GM12878 (cell line): Measurements from ENCODE around the gene NT5C2. TPM values are rescaled to one million over a fixed set of nuclear protein-coding genes. Genes with fewer than 3 reads are reported as not detected.

Source experiments
- ASH2L ChIP-seq: fragments of 300-600, 200-600 bp; sonication (generic); IDR thresholded peaks from 2 replicates; pipeline ENCODE4 v1.6.1; 2017; ENCODE audit warnings: low read depth, mild to moderate bottlenecking, borderline replicate concordance
- ATF7 ChIP-seq: fragments of 450-650 bp; IDR thresholded peaks from 2 replicates; pipeline ENCODE4 v1.6.1; 2016; ENCODE audit warnings: low read depth, mild to moderate bottlenecking
- BACH1 ChIP-seq: fragments of 450-650 bp; IDR thresholded peaks from 2 replicates; pipeline ENCODE4 v1.6.1; 2017; ENCODE audit warnings: mild to moderate bottlenecking, borderline replicate concordance
- BCLAF1 ChIP-seq: fragments of 450-650 bp; IDR thresholded peaks from 2 replicates; pipeline ENCODE4 v1.6.1; 2017; ENCODE audit warnings: antibody characterized with exemption, mild to moderate bottlenecking, moderate library complexity
- CREB1 ChIP-seq: IDR thresholded peaks from 2 replicates; pipeline ENCODE4 v1.6.1; 2012; ENCODE audit warnings: low read depth, mild to moderate bottlenecking, inconsistent platforms
- CREM ChIP-seq: IDR thresholded peaks from 2 replicates; pipeline ENCODE4 v1.6.1; 2014; ENCODE audit warnings: antibody characterized with exemption, low read depth
- EED ChIP-seq: sonication (generic); IDR thresholded peaks from 2 replicates; pipeline ENCODE4 v1.6.1; 2016; ENCODE audit warnings: antibody characterized with exemption, low read depth
- EGR1 ChIP-seq, 2 experiments: IDR thresholded peaks; 1 replicate in 1 of 2; 2 replicates in 1 of 2; pipeline ENCODE4 v1.6.1; 2011 to 2012; ENCODE audit warnings: low read depth in 2 of 2, low read length in 2 of 2, borderline replicate concordance in 1 of 2, mild to moderate bottlenecking in 1 of 2, moderate library complexity in 1 of 2
- ETV6 ChIP-seq, 2 experiments: fragments of 450-650 bp in 1 of 2; IDR thresholded peaks in 1 of 2; conservative IDR thresholded peaks in 1 of 2; 2 replicates each; pipeline ENCODE4 v1.6.1; 2014; ENCODE audit warnings: antibody characterized with exemption in 1 of 2, borderline replicate concordance in 1 of 2, low read depth in 1 of 2, mild to moderate bottlenecking in 1 of 2, moderate library complexity in 1 of 2
- FOS ChIP-seq: IDR thresholded peaks from 3 replicates; pipeline ENCODE4 v1.6.1; 2011; ENCODE audit warnings: borderline replicate concordance; ENCODE audit not compliant: insufficient read length; ENCODE audit errors: extremely low read depth
- MEF2A ChIP-seq: IDR thresholded peaks from 2 replicates; pipeline ENCODE4 v1.6.1; 2011; ENCODE audit warnings: low read depth, mild to moderate bottlenecking, low read length, moderate library complexity; ENCODE audit not compliant: insufficient read depth
- MXI1 ChIP-seq: fragments of 150-350 bp; IDR thresholded peaks from 2 replicates; pipeline ENCODE4 v1.6.1; 2011; ENCODE audit warnings: low read depth, mild to moderate bottlenecking, inconsistent platforms, low read length, improper control_type of control experiment
- NR2F1 ChIP-seq: fragments of 450-650 bp; conservative IDR thresholded peaks from 2 replicates; pipeline ENCODE4 v1.6.1; 2017; ENCODE audit warnings: mild to moderate bottlenecking
- PAX8 ChIP-seq: fragments of 450-650 bp; IDR thresholded peaks from 2 replicates; pipeline ENCODE4 v1.6.1; 2017; ENCODE audit warnings: mild to moderate bottlenecking, moderate library complexity
- POLR2AphosphoS5 ChIP-seq: IDR thresholded peaks from 2 replicates; pipeline ENCODE4 v1.6.1; 2011; ENCODE audit warnings: mild to moderate bottlenecking, low read length, inconsistent platforms
- RBBP5 ChIP-seq: fragments of 200-600 bp; sonication (generic); conservative IDR thresholded peaks from 2 replicates; pipeline ENCODE4 v1.6.1; 2016
- RCOR1 ChIP-seq: conservative IDR thresholded peaks from 2 replicates; pipeline ENCODE4 v1.6.1; 2012; ENCODE audit warnings: low read depth, low read length, improper control_type of control experiment
- REST ChIP-seq: IDR thresholded peaks from 2 replicates; pipeline ENCODE4 v1.6.1; 2012; ENCODE audit warnings: mild to moderate bottlenecking, low read depth, low read length
- SMAD1 ChIP-seq: fragments of 450-650 bp; IDR thresholded peaks from 2 replicates; pipeline ENCODE4 v1.6.1; 2018; ENCODE audit warnings: mild to moderate bottlenecking, low read depth; ENCODE audit not compliant: partially characterized antibody
- SMARCA5 ChIP-seq: fragments of 450-650 bp; IDR thresholded peaks from 2 replicates; pipeline ENCODE4 v1.6.1; 2017; ENCODE audit warnings: mild to moderate bottlenecking
- TCF7 ChIP-seq: IDR thresholded peaks from 2 replicates; pipeline ENCODE4 v1.6.1; 2014; ENCODE audit warnings: antibody characterized with exemption, borderline replicate concordance
- ZNF217 ChIP-seq: fragments of 450-650 bp; IDR thresholded peaks from 2 replicates; pipeline ENCODE4 v1.6.1; 2017; ENCODE audit warnings: antibody characterized with exemption, mild to moderate bottlenecking
- ZSCAN29 ChIP-seq: fragments of 450-650 bp; IDR thresholded peaks from 2 replicates; pipeline ENCODE4 v1.6.1; 2017; ENCODE audit warnings: mild to moderate bottlenecking, moderate library complexity
- ZZZ3 ChIP-seq: IDR thresholded peaks from 2 replicates; pipeline ENCODE4 v1.6.1; 2011; ENCODE audit warnings: low read depth; ENCODE audit not compliant: control insufficient read depth, insufficient read length
- polyA plus RNA-seq, 11 experiments: library from polyadenylated mRNA; depleted of rRNA in 4 of 11; unstranded in 6 of 11; stranded (reverse) in 5 of 11; fragments of >200 nt; fragmentation: Nextera tagmentation in 4 of 11; fragmentation: Illumina TruSeq in 1 of 11; extraction: Ambion mirVana in 4 of 11; extraction: Trizol in 1 of 11; gene quantifications; 1 replicate in 1 of 11; 2 replicates in 10 of 11; pipeline versions ENCODE4 v1.2.1 to v1.2.3, GENCODE V29; 2011 to 2016; ENCODE audit warnings: inconsistent platforms in 2 of 11, missing spikeins in 2 of 11, low read depth in 1 of 11
- total RNA-seq, 4 experiments: library from RNA; depleted of rRNA in 3 of 4; stranded (reverse); fragments of >200 nt in 3 of 4; fragmentation: Illumina TruSeq in 1 of 4; extraction: Trizol in 1 of 4; gene quantifications; 2 replicates each; pipeline versions ENCODE4 v1.2.1 to v1.2.3, GENCODE V29; 2013 to 2021

Gene NT5C2
- total and polyA plus RNA-seq, 10 of the 15 experiments (the other 5 are each of a cell fraction or from before 2014, with no cell fraction given) = 15.8 to 70.1 (median 56.0) TPM

GRCh38 chr10:103053659-103054581 is 139.2 kb downstream of the NT5C2 start (continued):
- TF ChIP-seq BCLAF1 (no peak), FOS (no peak), MXI1 (peak; percentile 75; the same call in 1 of the 2 replicates), RCOR1 (no peak), EGR1 (IDR thresholded peaks at IDR 0.05; ENCODE audit: borderline replicate concordance in 1 of 2, low read depth in 2 of 2, low read length in 2 of 2) (no peak), ETV6 (conservative IDR thresholded peaks at IDR 0.05 in 1 of 2, IDR thresholded peaks at IDR 0.05 in 1 of 2; ENCODE audit: borderline replicate concordance in 1 of 2, low read depth in 1 of 2) (no peak), ASH2L (no peak), NR2F1 (no peak), SMARCA5 (peak; percentile 80; the same call in 1 of the 2 replicates), PAX8 (no peak), POLR2AphosphoS5 (no peak), CREM (no peak), BACH1 (no peak; the same call in 1 of the 2 replicates), CREB1 (no peak), TCF7 (no peak), RBBP5 (no peak), MEF2A (no peak), REST (no peak), ATF7 (0 out of 2 replicates have a peak, but pooled peaks have one; percentile 37), ZNF217 (no peak), SMAD1 (no peak), EED (no peak), ZZZ3 (no peak), ZSCAN29 (no peak)
